Pancreas (tissue), 10 donors: ENCODE data around the gene SSTR5. TPM values are rescaled to one million over a fixed set of nuclear protein-coding genes. Genes with fewer than 3 reads are reported as not detected.

ENCODE experiments used
- ATAC-seq, 4 donors: fragments of 200-7000 bp; cut with Tn5 transposase; one replicate each; pipeline versions ENCODE4 v1.8.0 to v1.9.1; 2020; ENCODE audit warnings: mild to moderate bottlenecking in 4 of 4, moderate library complexity in 4 of 4
- DNase-seq, 6 donors: peaks; one replicate each; pipeline ENCODE4 v3.0.0-alpha.2; 2020
- FAIRE-seq: peaks from 2 replicates; lab custom pipeline; 2012; peaks lifted over from hg19 to GRCh38; lab: Jason Lieb, UNC
- H3K27ac ChIP-seq, 4 donors: fragments of 200-600 bp; sonication (generic); 1 replicate in 3 of 4; 2 replicates in 1 of 4; pipeline versions ENCODE4 v1.5.0 to v1.8.0; 2020
- H3K27me3 ChIP-seq, 4 donors: fragments of 200-600 bp; one replicate each; pipeline ENCODE4 v1.8.0; 2021
- H3K36me3 ChIP-seq, 3 donors: fragments of 200-600 bp; sonication (generic) in 1 of 3; one replicate each; pipeline versions ENCODE4 v1.5.0 to v1.8.0; 2020 to 2021
- H3K4me1 ChIP-seq, 3 donors: fragments of 200-600 bp; one replicate each; pipeline ENCODE4 v1.8.0; 2021
- H3K4me3 ChIP-seq, 4 donors: fragments of 200-600 bp; sonication (generic) in 2 of 4; one replicate each; pipeline versions ENCODE4 v1.5.0 to v1.8.0; 2020 to 2021
- H3K9me3 ChIP-seq, 4 donors: fragments of 200-600 bp; one replicate each; pipeline ENCODE4 v1.8.0; 2021
- CTCF ChIP-seq, 4 donors: fragments of 200-600 bp; sonication (generic) in 3 of 4; IDR thresholded peaks; one replicate each; pipeline versions ENCODE4 v1.5.0 to v1.8.0; 2021; ENCODE audit warnings: antibody characterized with exemption in 4 of 4
- WGBS, 2 donors: extraction: QIAGEN DNeasy Blood & Tissue Kit; methylation state at CpG; one replicate each; pipeline ENCODE4 v1.1.7; 2013; 5-methylcytosine and 5-hydroxymethylcytosine counted together
- intact Hi-C, 3 donors: fragments of 100-400 bp; cut with DNase I; formaldehyde crosslinking; loops; one replicate each; pipeline versions ENCODE4 v1.11.1 to v1.14.2; 2022
- polyA plus RNA-seq, 2 donors: library from polyadenylated mRNA; stranded (reverse); fragments of 200-250 nt; gene quantifications; one replicate each; pipeline ENCODE4 v1.2.3, GENCODE V29; 2013
- total RNA-seq, 6 donors: library from RNA; stranded (reverse); fragmentation: NEBNext Ultra II Directional in 4 of 6; extraction: Animal tissue kit (Norgen Biotek cat#: 25700) in 4 of 6; gene quantifications; one replicate each; pipeline versions ENCODE4 v1.2.1 to v1.2.4, GENCODE V29; 2021 to 2023
- donor health status: healthy with polysubstance abuse.
- donor health status: DM: no; HTN: no; CAD: no; lungs with moderate emphysema.
- donor health status: DM: no; HTN: no; CAD: no.
- donor health status: control.
- donor health status: control.
- donor health status: Bipolar disorder and iron deficiency.
- donor health status: DM: yes; HTN: yes; CAD: no.
- donor health status: DM: no; HTN: no; CAD: no.
- donor health status: DM: no; HTN: no; CAD: no.
- donor health status: DM: yes; HTN: yes; CAD: no.

The SSTR5 gene
- total and polyA plus RNA-seq, 8 donors: 0.12 to 1.2 (median 0.32) TPM; not detected in 1

GRCh38 chr16:1074379-1074649 lies 1.8 kb downstream of the SSTR5 start:
- no peak for TF ChIP-seq CTCF (IDR thresholded peaks at IDR 0.05)
- peaks cover 4 to 9% (median 8%) of the 10 kb centered on the region in 3 donors for H3K4me1 ChIP-seq
- no peaks in the 10 kb centered on the region for H3K36me3 ChIP-seq
- FAIRE-seq (no peak), DNase-seq (no peak), ATAC-seq (no peak)
- H3K9me3 ChIP-seq: no peaks in the 10 kb centered on the region
- intact Hi-C loops: no loop called here
- H3K27ac ChIP-seq: no peak overlapping the region
- peaks cover 0 to 37% (median 4%) of the 10 kb centered on the region in 4 donors for H3K27me3 ChIP-seq
- H3K4me3 ChIP-seq: no peak overlapping the region
- WGBS, 2 donors: 44 to 57% methylated on average over 11 of the region's 11 CpGs

- H3K9me3 ChIP-seq: no peaks in the 10 kb centered on the region
- no peaks in the 10 kb centered on the region for H3K36me3 ChIP-seq
- DNase-seq (no peak), ATAC-seq (no peak), FAIRE-seq (no peak)
- peaks cover 0 to 28% (median 4%) of the 10 kb centered on the region in 4 donors for H3K27me3 ChIP-seq
- intact Hi-C loops: no loop called here
- TF ChIP-seq CTCF (IDR thresholded peaks at IDR 0.05): no peak
- 73 to 86% methylated on average over 11 to 13 of the region's 13 CpGs for WGBS, 2 donors
- H3K4me1 ChIP-seq: peaks cover 4 to 9% (median 8%) of the 10 kb centered on the region in 3 donors
- no peak overlapping the region for H3K27ac ChIP-seq
- no peak overlapping the region for H3K4me3 ChIP-seq
These were observed 3.0 kb downstream of the SSTR5 start for GRCh38 chr16:1075546-1075945.

DNA sequence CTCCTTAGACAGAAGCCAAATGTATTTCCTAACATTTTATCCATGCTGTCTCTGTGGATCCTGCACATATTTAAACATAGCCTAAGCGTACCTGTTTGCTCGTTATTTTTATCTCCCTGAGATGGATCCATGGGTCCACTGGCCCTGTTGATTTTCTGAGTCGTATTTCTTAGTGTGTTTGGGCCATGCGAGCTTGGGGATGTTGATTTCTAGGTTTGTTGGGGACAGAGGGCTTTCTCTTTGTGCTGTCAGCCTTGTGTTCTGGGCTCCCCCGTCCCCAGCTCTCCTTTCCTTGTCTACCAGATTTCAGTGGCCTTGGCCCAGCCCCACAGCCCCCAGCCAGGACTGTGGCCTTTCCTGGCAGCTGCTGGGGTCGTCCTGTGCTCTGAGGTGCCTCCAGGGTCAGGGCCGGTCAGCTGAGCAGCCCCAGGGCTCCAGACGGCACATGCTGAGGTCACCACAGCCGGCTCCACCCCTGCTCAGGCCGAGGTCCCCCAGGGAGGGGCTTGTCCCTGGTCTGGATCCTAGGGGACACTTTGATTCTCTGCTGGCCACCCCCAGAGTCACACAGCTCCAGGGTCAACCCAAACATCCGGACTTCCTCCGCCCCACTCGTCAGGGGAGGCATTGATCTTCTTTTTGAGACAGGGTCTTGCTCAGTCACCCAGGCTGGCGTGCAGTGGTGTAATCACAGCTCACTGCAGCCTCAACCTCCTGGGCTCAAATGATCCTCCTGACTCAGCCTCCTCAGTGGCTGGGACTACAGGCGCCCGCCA lies 4.4 kb downstream of the SSTR5 start:
- Histone ChIP-seq H3K27ac (no peak overlapping the region), H3K27me3 (peaks cover 0 to 24% (median 4%) of the 10 kb centered on the region in 4 donors), H3K4me3 (no peak overlapping the region), H3K36me3 (no peaks in the 10 kb centered on the region), H3K4me1 (peaks cover 4 to 9% (median 8%) of the 10 kb centered on the region in 3 donors), H3K9me3 (no peaks in the 10 kb centered on the region)
- 32 to 36% methylated on average over 15 to 16 of the region's 16 CpGs for WGBS, 2 donors
- ATAC-seq: no peak
- intact Hi-C loops: no loop called here
- TF ChIP-seq CTCF (IDR thresholded peaks at IDR 0.05): no peak
- FAIRE-seq: no peak
- DNase-seq: no peak

DNA sequence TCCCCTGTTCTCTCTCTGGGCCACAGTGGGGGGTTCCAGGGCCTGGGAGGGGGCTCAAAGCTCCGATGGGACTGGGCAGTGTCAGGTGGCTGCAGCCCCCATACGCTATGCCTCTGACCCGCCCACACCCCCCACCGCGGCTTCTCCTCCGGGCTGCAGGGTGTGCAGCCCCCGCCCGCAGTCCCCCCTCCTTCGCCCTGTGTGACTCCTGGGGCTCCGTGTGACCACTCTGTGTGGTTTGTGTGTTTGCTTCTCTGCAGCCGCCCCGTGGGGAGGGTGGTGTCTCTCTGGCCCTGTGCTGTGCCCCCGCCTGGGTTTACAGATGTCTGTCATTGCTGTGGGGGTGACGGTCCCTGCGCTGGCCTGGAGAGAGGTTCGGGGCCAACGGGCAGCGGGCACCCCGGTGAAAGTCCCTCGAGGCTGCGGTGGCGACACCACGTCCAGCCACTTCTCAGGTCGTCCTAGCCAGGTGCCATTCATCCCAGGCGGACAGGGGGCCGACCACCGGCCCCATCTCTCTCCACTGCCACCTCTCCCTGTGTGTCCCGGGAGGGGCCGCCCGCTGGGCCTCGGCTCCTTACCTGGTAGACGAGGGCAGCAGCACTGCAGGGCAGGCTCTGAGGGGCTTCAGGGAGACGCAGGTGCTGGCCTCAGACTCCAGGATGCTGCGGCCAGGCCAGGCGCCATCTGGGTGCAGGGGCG lies 5.5 kb downstream of the SSTR5 start:
- Histone ChIP-seq H3K27me3 (peaks cover 0 to 26% (median 3%) of the 10 kb centered on the region in 4 donors), H3K4me1 (peaks cover 4 to 9% (median 8%) of the 10 kb centered on the region in 3 donors), H3K4me3 (no peak overlapping the region), H3K9me3 (no peaks in the 10 kb centered on the region), H3K27ac (peak overlapping the region in 2 of 4 donors; percentile 10 to 12), H3K36me3 (no peaks in the 10 kb centered on the region)
- intact Hi-C loops: no loop called here
- DNase-seq (no peak), ATAC-seq (peak in 1 of 4 donors; percentile 1), FAIRE-seq (no peak)
- no peak for TF ChIP-seq CTCF (IDR thresholded peaks at IDR 0.05)
- 24 to 25% methylated on average over 35 to 36 of the region's 36 CpGs for WGBS, 2 donors
